Anterior cingulate cortex (tissue), 58 donors: ENCODE results near the gene CCNY.
"Not testable (repeated sequence)": the region's sequence is repeated elsewhere in the genome, so short reads cannot be mapped to it uniquely, and the experiment has no call there.

Experiments used
- DNase-seq, 58 donors: peaks; one replicate each; lab custom pipeline; 2025; lab: John Stamatoyannopoulos, UW

CCNY gene

DNA sequence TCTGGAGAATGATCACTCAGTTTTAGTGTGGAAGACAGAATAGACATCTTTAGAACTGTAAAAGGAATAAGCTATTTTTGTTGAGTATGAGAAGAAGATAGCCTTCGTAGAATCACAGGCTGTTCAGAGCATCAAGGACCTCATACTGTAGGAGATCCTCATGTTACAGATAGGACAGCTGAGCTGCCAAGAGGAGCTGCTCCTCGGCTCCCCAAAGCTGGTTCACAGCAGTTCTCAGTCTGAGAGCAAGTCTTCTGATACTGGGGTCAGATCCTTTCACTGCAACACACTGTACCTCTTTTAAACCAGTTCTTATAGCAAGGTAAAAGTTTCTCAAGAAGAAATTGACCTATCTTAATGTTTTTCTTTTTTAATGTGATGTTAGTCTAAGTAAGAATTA is 17.1 kb downstream of the CCNY start:
- peak in 1 of 58 donors; percentile 12 for DNase-seq

DNA sequence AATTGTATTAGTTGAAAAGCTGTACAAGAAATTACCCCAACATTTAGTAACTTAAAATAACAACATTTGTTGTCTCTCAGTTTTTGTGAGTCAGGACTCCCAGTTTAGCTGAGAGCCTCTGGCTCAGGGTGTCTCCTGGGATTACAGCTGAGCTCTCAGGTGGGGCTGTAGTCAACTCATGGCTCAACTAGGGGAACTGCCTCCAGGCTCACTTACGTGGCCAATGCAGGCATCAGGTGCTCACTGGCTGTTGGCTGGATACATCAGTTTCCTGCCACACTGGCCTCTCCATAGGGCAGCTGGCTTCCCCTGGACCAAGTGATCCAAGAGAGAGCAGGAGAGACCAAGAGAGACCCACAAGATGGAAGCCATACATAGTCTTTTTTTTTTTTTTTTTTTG is 17.5 kb downstream of the CCNY start:
- no peak for DNase-seq

DNA sequence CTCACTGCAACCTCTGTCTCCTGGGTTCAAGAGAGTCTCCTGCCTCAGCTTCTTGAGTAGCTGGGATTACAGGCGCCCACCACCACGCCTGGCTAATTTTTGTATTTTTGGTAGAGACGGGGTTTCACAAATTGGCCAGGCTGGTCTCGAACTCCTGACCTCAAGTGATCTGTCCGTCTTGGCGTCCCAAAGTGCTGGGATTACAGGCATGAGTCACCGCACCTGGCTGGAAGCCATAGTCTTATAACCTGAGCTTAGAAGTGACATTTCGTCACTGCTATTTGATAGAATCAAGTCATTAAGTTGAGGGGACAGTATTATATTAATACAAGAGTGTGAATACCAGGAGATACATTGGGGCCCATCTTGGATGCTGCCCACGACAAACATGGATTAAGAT is 17.9 kb downstream of the CCNY start:
- DNase-seq = not testable (repeated sequence)

DNA sequence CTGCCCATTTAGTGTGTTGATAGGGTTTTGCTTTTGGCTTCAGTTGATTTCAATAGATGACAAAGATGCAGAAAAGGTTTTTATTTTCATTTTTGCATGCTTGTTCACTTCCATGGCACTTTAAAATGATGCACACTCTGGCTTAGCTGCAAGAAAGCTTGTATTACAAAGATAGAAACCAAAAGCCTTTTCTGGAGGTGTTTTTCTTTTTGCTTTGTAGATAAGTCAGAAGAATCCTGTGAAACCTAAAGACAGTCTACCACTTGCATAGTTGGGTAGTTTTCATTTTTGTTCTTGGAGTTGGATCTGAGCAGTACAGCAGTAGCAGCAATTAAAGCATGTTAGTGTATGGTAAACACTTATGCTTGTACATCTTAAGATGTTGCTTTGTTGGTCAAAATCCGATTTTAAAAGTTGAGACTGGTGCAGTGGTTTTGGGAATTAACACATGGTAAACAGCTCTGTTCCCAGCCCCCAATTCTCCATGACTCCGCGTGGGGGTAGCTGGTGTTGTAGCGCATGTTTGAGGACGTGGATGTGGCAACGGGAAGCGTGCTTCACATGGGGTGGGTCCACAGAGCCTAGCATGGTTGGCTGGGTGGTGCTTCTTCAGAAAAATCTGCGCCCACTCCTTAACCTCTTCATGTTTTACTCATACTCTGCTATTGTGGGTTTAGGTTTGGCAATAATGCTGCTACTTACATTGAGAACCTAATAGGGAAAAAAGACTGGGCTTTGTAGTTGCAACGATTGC is 19.8 kb downstream of the CCNY start:
- DNase-seq = no peak

DNA sequence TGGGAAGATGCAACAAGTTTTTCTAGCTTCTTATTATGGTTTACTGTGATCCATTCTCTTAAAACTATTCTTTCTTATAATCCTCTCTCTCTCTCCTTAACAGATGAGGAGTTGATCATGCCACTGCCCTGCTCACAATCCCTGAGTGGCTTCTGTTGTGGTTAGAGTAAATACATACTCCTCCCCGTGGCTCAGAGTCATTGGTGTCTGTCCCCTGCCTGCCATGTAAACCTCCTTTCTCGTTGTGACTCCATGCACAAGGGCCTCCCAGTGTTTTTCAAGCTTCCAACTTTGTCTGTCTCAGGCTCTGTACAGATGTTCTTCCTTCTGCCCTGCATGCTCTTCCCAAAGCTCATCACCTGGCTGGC is 20.4 kb downstream of the CCNY start:
- DNase-seq = no peak

DNA sequence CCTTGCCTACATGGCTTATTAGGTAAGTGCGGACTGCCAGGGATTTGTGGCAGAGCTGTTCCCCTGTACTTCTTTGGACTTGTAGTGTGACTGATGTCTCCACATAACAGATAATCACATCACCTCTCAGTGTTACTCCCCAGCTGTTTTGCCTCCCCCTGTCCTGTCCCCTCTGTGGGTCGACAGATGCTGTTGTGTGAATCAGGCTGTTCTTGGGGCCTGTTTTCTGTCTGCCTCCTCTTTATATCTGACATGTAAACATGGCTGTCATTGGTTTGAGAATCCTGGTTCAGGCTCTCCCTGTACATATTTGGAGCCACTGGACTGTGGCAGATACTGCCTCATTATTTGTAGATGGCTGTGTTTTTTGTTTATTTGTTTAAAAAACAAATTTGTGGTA is 22.7 kb downstream of the CCNY start:
- DNase-seq = no peak

DNA sequence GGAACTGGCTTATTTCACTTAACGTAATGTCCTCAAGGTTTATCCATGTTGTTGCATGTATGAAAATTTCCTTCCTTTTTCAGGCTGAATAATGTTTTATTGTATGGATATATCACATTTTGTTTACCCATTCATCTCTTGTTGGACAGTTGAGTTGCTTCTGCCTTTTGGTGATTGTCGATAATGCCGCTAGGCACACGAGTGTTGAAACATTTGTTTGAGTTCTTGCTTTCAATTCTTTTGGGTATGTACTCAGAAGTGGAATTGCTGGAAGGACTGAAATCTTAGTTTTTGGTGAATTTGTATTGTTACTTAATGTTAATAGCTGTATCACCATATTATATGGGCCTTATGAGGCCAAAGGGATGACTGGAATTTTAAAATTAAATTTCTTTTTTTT is 23.6 kb downstream of the CCNY start:
- no peak for DNase-seq

DNA sequence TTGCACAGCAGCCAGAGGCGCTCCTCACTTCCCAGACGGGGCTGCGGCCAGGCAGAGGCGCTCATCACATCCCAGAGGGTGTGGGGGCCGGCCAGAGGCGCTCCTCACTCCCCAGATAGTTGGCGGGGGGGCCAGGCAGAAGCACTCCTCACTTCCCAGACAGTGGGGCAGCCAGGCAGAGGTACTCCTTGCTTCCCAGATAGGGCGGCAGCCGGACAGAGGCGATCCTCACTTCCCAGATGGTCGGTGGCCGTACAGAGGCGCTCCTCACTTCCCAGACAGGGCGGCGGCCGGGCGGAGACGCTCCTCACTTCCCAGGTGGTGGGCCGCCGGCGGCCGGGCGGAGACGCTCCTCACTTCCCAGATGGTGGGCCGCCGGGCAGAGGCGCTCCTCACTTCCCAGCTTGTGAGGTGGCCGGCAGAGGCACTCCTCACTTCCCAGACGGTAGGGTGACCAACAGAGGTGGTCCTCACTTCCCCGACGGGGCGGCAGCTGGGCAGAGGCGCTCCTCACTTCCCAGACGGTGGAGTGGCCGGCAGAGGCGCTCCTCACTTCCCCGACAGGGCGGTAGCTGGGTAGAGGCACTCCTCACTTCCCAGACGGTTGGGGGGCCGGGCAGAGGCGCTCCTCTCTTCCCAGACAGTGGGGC is 26.5 kb downstream of the CCNY start:
- DNase-seq = no peak

DNA sequence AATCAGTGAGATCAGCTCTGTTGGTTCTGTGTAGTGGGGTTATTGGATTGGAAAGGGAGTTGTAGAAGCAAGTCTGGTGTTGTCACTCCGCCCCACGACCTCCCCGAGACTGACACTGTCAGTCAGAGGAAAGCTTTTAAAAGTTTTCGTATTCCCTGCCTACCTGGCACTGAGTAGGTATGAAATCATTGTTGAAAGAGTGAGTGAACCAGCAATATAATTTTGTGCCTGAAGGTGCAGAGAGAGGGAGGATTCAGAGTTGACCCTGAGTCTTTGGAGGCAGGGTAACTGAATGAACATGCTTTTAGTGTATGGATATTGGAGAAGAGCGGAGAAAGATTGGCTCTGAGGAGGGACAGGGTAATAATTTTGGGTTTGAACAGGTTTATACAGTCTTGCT is 27.3 kb downstream of the CCNY start:
- DNase-seq = no peak

DNA sequence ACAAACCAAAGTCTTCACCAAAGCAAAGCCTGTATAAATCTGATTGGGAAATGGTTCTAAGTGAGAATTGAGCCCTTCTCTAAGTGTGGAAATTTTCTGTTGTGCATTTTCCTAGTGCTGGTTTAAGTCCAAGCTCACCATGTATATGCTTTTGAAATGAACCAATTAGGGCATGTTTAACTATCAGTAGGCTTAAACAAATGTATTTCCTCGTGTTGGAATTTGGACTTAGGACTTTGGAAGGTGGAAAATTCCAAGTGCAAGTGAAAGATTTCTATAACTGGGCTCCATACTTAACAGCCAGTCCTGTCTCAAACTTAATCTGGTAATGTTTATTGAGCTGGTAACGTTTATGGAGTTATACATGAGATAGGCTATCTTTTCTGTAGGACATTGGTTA is 28.5 kb downstream of the CCNY start:
- no peak for DNase-seq

DNA sequence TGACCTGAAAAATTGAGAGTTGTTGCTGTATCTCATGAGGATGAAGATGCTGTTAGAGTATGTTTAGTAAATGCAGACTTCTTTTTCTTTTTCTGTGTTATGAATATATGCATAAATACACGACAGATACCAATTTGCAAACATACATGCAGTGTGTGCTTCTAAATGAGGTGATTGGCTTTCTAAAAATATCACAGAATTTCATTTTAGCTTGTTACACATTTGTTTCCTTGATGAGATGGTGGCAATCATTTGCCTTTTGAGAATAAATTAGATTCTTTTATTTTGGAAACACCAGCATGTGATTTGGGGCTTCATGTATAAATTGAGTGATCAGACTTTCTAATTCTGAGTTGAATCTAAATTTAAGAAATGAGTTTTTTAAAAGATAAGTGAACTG is 29.7 kb downstream of the CCNY start:
- no peak for DNase-seq

DNA sequence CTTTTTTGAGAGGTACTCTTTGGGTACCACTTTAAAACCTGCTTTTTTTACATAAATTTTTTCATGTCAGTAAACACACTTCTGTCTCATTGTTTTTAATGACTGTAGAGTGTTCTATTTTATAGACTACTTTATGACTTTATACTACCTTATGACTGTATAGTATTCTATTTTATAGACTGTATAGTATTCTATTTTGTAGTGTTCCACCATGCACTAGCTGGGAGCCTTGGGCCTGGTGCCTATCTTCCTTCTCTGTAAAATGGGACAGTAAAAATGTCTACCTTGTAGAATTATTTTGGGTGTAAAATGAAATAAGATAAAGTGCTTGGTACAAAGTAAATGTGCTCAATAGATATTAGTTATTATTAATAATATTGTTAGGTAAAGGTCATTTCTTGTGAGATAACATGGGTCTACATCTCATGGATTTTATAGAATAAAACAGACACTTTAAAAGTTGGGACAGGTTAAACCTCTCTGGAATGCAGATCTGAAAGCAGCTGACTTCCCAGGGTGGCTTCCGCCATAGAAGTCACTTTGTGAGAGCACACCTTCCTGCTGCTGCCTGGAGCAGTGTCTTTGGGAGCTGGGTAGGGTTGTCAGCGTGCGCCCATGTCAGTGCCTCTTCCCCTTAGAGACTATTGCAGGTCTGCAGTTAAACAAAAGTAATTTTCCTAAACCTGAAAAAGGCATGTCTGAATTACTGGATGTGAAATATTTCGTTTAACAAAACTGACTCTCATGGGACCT is 31.0 kb downstream of the CCNY start:
- DNase-seq = no peak

DNA sequence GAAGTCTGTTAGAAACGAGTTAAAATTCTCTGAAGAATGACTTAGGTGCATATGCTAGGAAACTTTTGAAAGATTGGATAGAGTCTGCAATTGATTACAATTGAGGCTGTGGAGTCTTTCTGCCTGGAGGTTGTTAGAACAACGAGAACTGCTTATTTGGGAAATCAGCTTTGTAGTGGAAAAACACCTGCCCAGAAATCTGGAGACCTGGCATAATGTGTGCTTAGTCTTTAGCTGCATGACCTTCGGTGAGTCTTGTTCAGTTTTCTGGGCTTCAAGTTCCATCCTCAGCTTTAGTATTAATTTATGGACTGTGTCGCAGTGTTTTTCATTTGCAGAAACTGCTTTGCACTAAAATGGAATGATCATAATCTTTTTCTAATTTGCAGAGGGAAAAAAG is 31.7 kb downstream of the CCNY start:
- no peak for DNase-seq

DNA sequence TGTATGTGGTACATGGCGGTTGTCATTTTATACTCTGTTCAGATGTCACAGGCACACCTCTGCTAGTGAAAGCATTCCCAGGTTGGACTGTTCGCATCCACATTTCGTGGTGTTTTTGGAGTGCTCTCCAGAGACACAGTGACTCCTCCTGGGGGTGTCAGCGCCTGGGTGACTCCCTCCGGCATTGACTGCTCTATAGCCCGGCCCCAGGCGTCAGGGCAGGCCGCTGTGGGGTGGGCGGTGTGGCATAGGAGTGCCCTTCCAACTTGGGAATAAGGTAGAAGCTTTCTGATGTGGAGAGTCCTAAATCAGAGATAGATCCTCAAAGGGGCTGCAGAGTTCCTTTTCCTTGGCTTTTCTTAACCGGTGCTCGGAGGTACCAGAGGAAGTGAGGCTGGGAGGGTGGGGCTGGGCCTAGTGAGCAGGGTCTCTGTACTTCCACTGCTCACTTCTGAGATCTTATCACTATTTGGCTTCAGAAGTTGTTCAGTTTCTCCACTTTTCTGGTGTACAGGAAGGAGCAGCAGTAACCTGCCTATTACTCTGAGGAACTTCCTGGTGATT is 32.3 kb downstream of the CCNY start:
- DNase-seq = no peak

DNA sequence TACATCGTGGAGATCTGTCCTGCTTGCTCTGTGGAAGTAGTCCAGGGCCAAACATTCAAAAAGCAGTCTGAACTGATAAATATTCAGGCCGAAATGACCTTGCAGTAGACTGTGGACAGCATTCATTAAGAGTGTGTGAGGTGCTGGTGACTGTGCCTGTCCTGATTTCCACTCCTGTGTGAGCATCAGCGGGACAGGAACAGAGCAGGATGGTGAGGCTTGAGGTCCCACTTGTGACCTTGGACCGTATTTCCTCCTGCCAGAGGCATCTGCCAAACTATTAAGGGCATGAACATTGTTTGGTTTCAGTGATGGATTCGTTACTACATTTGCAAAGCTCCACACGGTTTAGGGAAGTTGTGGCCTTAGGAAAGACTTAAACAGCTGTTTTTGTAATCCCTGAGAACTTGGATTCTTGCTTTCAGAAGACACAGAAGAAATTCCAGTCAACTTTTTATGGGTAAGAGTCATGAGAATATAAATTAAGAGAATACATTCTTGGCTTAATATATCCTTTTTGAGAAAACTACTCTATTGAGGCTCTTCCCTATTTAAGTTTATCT is 32.8 kb downstream of the CCNY start:
- DNase-seq = no peak

DNA sequence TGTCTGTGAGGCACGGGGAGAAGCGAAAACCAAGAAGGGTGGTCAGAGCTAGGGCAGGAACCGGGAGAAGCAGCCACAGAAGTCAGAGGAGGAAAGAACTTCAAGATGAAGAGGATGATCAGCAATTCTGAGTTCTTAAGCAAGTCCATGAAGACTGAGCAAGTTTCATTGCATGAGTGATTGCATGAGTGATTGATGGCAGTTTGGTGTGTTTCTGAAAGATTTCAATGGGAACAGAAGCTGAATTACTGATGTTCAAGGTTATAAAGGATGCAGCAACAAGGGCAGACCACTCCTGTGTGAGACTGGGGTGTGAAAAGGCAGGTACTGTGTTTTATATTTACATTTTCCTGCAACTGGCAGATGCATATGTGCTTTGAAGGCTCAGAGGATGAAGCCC is 35.4 kb downstream of the CCNY start:
- no peak for DNase-seq

DNA sequence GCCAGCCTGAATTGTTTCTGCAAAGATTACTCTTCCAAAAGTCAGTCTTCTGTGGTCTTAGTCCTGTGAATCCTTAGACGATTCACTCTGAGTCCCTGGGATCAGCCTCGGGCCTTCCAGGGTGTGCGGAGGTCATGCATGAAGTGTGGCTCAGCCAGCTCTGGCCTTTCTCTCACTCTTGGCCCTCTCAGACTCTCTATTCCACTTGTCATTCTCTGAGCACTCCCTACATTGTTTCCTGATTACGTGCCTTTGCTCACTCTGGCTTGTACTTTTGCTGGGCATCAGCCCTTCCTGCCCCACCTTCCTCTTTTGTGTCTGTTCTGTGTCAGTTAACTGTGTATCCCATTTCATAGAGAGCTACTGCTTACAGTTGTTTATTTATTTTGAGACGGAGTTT is 36.0 kb downstream of the CCNY start:
- no peak for DNase-seq

DNA sequence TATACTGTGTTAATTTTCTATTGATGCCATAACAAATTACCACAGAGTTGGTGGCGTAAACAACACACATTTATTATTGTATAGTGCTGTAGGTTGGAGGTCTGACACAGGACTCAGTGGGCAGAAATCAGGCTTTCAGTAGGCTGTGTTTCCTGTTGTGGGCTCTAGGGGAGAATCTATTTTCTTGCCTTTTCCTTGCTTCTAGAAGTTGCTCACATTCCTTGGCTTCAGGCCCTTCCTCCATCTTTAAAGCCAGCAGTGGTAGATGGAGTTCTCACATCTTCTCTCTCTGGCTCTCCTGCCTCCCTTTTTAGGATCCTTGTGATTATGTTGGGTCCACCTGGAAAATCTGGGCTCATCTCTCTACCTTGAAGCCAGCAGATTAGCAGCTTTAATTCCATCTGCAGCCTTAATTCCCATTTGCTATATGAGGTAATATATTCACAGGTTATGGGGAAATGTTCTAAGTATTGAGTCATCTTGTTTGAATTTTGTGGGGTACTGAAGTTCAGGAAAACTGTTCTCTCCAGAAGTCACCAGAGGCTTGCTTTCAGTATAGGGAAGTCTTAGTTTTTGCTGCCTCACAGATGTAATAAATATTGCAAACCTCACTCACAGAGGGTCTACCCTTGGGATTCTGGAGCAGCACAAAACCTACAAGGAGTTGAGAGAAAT is 38.9 kb downstream of the CCNY start:
- no peak for DNase-seq

DNA sequence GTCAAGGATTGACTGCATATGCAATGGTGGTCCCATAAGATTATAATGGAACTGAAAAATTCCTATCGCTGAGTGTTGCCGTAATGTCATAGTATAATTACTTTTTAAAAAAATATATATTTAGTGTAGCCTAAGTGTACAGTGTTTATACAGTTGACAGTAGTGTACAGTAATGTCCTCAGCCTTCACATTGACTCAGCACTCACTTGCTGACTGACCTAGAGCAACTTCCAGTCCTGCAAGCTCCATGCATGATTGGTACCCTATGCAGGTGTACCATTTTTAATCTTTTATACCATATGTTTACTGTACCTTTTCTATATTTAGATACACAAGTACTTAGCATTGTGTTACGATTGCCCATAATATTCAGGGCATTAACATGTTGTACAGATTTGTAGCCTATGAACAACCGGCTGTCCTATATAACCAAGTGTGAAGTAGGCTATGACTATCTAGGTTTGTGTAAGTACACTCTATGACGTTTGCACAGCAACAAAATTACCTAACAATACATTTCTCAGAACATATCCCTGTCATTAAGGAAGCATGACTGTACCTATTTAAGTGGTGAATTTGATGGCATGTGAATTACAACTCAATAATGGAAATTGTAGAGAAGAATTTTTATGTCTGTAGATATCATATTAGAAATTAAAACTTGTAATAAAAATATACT is 40.9 kb downstream of the CCNY start:
- DNase-seq = no peak
